ENCODE results near the gene HSD11B1L. TPM values are rescaled to one million over a fixed set of nuclear protein-coding genes. Genes with fewer than 3 reads are reported as not detected.

HSD11B1L gene
- total and polyA plus RNA-seq, 2 donors (not counting 3 experiments of a cell fraction or from before 2014, with no cell fraction given): 4.4 to 9.1 TPM

DNA sequence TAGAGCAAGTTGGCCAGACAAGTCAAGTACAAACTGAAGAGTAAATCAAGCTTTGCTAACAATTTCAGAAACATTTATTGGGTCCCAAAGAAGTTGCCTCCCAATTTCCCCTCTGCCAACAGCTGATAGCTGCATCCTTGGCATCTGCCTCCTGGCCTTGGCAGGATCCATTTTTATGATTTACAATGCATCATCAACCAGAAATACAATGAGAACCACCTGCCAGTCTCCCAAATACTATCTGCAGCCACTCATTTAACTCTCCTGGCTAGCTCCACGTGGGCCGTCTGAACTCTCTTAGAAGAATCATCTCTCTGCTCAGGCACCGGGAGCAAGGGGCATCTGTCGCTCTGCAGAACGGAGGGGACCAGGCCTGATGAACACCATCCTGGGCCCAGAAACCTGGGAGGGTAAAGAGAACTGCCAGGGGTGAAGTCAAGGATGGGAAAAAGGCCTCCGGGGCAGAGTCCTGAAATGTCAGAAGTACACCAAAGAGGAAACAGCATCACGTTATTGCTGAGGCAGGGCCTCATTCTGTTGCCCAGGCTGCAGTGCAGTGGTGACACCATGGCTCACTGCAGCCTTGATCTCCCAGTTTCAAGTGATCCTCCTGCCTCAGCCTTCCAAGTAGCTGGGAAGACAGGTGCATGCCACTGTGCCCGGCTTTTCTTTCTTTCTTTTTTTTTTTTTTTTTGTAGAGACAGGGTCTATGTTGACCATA lies 36.5 kb downstream of the HSD11B1L start:
- dilution Hi-C loops (cut with MboI; ENCODE audit: extremely low pct_ligation_motif_present, low sequenced_read_pairs): no loop called here
- peaks cover 15% of the 10 kb centered on the region for H3K4me1 ChIP-seq (ENCODE audit: control insufficient read depth, extremely low read depth, insufficient read depth, low read length)
- H4K20me1 ChIP-seq (replicated peaks; ENCODE audit: control insufficient read depth, extremely low read depth, insufficient read depth, low read length): no peaks in the 10 kb centered on the region
- H3K79me2 ChIP-seq (ENCODE audit: control insufficient read depth, insufficient read depth, low read length): peaks cover 48% of the 10 kb centered on the region
- no peak overlapping the region for H2AFZ ChIP-seq (ENCODE audit: low read depth, low read length)
- no peak overlapping the region for H3K27ac ChIP-seq (ENCODE audit: insufficient read depth, low read depth, low read length)
- ChIA-PET POLR2A (no interaction called here), CTCF (interaction anchor here (0.9 kb wide), 1 partner anchor 28 kb away, joined by 3 read pairs; the partner anchor contains the start of gene RPL36)
- intact Hi-C loops (cut with micrococcal nuclease): no loop called here
- no peaks in the 10 kb centered on the region for H3K9me3 ChIP-seq (replicated peaks; ENCODE audit: control insufficient read depth, insufficient read depth, low read length)
- no peaks in the 10 kb centered on the region for H3K27me3 ChIP-seq (ENCODE audit: control insufficient read depth in 2 of 2, insufficient read depth in 2 of 2, low read length in 2 of 2)
- FAIRE-seq: no peak
- no peak for DNase-seq (ENCODE audit: low read depth, low spot score)
- no peak overlapping the region for H3K9ac ChIP-seq (replicated peaks; ENCODE audit: extremely low read depth, insufficient read depth, low read length)
- no peak overlapping the region for H3K4me3 ChIP-seq (replicated peaks in 1 of 3; ENCODE audit: insufficient read depth in 1 of 3, low read depth in 1 of 3, low read length in 3 of 3)
- BruUV-seq (replicated peaks): no TSS peak
- TF ChIP-seq POLR2A (IDR thresholded peaks at IDR 0.05; ENCODE audit: low read depth, low read length): no peak
- no peak for TF ChIP-seq GATA2 (IDR thresholded peaks at IDR 0.05; ENCODE audit: insufficient read depth, insufficient read length, low read depth, low read length)
- TF ChIP-seq, protein P1, sequence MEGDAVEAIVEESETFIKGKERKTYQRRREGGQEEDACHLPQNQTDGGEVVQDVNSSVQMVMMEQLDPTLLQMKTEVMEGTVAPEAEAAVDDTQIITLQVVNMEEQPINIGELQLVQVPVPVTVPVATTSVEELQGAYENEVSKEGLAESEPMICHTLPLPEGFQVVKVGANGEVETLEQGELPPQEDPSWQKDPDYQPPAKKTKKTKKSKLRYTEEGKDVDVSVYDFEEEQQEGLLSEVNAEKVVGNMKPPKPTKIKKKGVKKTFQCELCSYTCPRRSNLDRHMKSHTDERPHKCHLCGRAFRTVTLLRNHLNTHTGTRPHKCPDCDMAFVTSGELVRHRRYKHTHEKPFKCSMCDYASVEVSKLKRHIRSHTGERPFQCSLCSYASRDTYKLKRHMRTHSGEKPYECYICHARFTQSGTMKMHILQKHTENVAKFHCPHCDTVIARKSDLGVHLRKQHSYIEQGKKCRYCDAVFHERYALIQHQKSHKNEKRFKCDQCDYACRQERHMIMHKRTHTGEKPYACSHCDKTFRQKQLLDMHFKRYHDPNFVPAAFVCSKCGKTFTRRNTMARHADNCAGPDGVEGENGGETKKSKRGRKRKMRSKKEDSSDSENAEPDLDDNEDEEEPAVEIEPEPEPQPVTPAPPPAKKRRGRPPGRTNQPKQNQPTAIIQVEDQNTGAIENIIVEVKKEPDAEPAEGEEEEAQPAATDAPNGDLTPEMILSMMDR (IDR thresholded peaks at IDR 0.05; ENCODE audit: extremely low read depth in 1 of 2, insufficient read depth in 1 of 2, low read depth in 1 of 2, low read length in 2 of 2): no peak
- no peak for TF ChIP-seq JUN (IDR thresholded peaks at IDR 0.05; ENCODE audit: borderline replicate concordance, insufficient read depth, insufficient read length, low read depth)
- H3K36me3 ChIP-seq (ENCODE audit: control insufficient read depth in 2 of 2, extremely low read depth in 1 of 2, insufficient read depth in 2 of 2, low read length in 2 of 2): peaks cover 0 to 9% of the 10 kb centered on the region in 2 experiments
- no peaks in the 10 kb centered on the region for H3K9me1 ChIP-seq (replicated peaks; ENCODE audit: control insufficient read depth, extremely low read depth, insufficient read depth, low read length)
- H3K4me2 ChIP-seq (ENCODE audit: insufficient read depth, low read length): no peak overlapping the region

Data from endothelial cell of umbilical vein (primary cell).